Measurements from ENCODE around the gene GEMIN7. TPM values are rescaled to one million over a fixed set of nuclear protein-coding genes. Genes with fewer than 3 reads are reported as not detected.

The GEMIN7 gene
- total and polyA plus RNA-seq, 2 of the 13 experiments (the other 11 are each of a cell fraction or from before 2014, with no cell fraction given), result 24.1 to 30.6 TPM

GRCh38 chr19:45059258-45059965, 19.6 kb upstream of the GEMIN7 start (continued):
- no peak for TF ChIP-seq MATR3 (CRISPR knock-in tag; IDR thresholded peaks at IDR 0.05)
- no peak for TF ChIP-seq ZNF720 (CRISPR knock-in tag; IDR thresholded peaks at IDR 0.05)
- TF ChIP-seq ZNF564 (CRISPR knock-in tag; IDR thresholded peaks at IDR 0.05), result no peak
- no peak for TF ChIP-seq ZNF597 (CRISPR knock-in tag; IDR thresholded peaks at IDR 0.05)
- no peak for TF ChIP-seq PATZ1 (CRISPR knock-in tag; IDR thresholded peaks at IDR 0.05)
- TF ChIP-seq ZNF350 (CRISPR knock-in tag; IDR thresholded peaks at IDR 0.05; ENCODE audit: borderline replicate concordance, low read depth), result no peak
- TF ChIP-seq ZFY (CRISPR knock-in tag; IDR thresholded peaks at IDR 0.05), result no peak
- no peak for TF ChIP-seq KIAA2018 (CRISPR knock-in tag; IDR thresholded peaks at IDR 0.05; ENCODE audit: borderline replicate concordance)
- TF ChIP-seq BATF2 (CRISPR knock-in tag; IDR thresholded peaks at IDR 0.05), result no peak
- TF ChIP-seq ZNF629 (CRISPR knock-in tag; conservative IDR thresholded peaks at IDR 0.05), result 0 out of 2 replicates have a peak, but pooled peaks have one; percentile 8
- TF ChIP-seq ONECUT2 (CRISPR knock-in tag; IDR thresholded peaks at IDR 0.05), result no peak
- TF ChIP-seq CC2D1A (CRISPR knock-in tag; IDR thresholded peaks at IDR 0.05), result no peak
- TF ChIP-seq PHB2 (IDR thresholded peaks at IDR 0.05; ENCODE audit: partially characterized antibody), result no peak
- TF ChIP-seq ZBTB2 (CRISPR knock-in tag; IDR thresholded peaks at IDR 0.05; ENCODE audit: low read depth), result no peak
- no peak for TF ChIP-seq ZNF282 (IDR thresholded peaks at IDR 0.05; ENCODE audit: partially characterized antibody)
- TF ChIP-seq FOXO1 (CRISPR knock-in tag; IDR thresholded peaks at IDR 0.05), result no peak
- no peak for TF ChIP-seq ZNF776 (CRISPR knock-in tag; IDR thresholded peaks at IDR 0.05)
